OCI-LY1 (cell line): ENCODE measurements around the gene KLF14.

Source experiments
- EZH2 ChIP-seq: fragments of 200-600 bp; sonication (generic), shearing (Covaris generic); IDR thresholded peaks from 2 replicates; pipeline ENCODE4 v1.8.0; 2017; ENCODE audit warnings: borderline replicate concordance, mixed run types, mild to moderate bottlenecking, antibody characterized with exemption, low read length, moderate library complexity, mixed read lengths
- TF ChIP-seq, protein P1 (sequence below): fragments of 200-600 bp; sonication (generic), shearing (Covaris generic); IDR thresholded peaks from 2 replicates; pipeline ENCODE4 v1.5.1; 2017; ENCODE audit warnings: mild to moderate bottlenecking, antibody characterized with exemption, low read length, moderate library complexity, mixed read lengths

DNA sequence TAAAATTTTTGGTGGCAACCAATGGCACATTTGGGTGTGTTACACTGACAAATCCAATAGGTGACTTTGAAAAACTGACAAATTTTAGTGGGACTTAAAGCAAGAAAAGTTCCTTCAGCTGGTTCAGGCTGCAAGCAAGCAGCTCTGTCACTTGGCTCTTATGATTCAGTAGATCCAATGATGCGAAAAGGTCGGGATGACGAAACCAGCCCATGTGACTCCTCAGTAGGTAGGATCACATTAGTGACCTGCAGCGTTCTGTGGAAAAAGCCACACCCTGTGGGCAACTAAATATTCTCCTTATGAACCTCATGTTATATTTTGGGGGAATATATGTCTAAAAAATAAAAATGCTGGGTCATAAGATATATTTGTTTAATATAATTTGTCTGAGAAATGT lies 34.3 kb downstream of the KLF14 start:
- TF ChIP-seq, protein P1, sequence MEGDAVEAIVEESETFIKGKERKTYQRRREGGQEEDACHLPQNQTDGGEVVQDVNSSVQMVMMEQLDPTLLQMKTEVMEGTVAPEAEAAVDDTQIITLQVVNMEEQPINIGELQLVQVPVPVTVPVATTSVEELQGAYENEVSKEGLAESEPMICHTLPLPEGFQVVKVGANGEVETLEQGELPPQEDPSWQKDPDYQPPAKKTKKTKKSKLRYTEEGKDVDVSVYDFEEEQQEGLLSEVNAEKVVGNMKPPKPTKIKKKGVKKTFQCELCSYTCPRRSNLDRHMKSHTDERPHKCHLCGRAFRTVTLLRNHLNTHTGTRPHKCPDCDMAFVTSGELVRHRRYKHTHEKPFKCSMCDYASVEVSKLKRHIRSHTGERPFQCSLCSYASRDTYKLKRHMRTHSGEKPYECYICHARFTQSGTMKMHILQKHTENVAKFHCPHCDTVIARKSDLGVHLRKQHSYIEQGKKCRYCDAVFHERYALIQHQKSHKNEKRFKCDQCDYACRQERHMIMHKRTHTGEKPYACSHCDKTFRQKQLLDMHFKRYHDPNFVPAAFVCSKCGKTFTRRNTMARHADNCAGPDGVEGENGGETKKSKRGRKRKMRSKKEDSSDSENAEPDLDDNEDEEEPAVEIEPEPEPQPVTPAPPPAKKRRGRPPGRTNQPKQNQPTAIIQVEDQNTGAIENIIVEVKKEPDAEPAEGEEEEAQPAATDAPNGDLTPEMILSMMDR: no peak
- TF ChIP-seq EZH2: no peak
